Measurements from ENCODE around the gene RPUSD1.

DNA sequence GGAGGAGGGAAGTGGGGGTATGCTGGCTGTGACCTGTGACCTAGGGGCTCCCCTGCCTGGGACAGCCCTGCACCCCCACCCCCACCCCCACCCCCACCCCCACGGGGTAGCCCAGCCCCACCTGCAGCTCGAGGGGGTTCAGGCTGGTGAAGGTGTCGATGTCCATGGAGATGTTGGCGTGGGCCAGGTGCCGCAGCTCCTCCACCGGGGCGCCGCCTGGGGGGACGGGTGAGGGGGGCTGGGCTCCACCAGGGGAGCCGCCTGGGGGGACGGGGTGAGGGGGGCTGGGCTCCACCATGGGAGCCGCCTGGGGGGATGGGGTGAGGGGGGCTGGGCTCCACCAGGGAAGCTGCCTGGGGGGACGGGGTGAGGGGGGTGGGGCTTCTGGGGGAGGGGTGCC, 17.8 kb downstream of the RPUSD1 start:
- TF ChIP-seq GATA2 (IDR thresholded peaks at IDR 0.05; ENCODE audit: low read depth, low read length) = no peak
- TF ChIP-seq GATA3 (IDR thresholded peaks at IDR 0.05; ENCODE audit: low read depth, low read length) = no peak
